HepG2 (cell line): Measurements from ENCODE around the gene RGPD5. TPM values are rescaled to one million over a fixed set of nuclear protein-coding genes. Genes with fewer than 3 reads are reported as not detected.

Source experiments
- polyA plus RNA-seq, 8 experiments: library from polyadenylated mRNA; depleted of rRNA in 3 of 8; stranded (reverse) in 7 of 8; unstranded in 1 of 8; fragments of >200 nt; fragmentation: Illumina TruSeq in 4 of 8; extraction: Trizol in 4 of 8; gene quantifications; 2 replicates each; pipeline versions ENCODE4 v1.2.1 to v1.2.3, GENCODE V29; 2011 to 2016; ENCODE audit warnings: low read depth in 4 of 8, missing spikeins in 1 of 8, mixed read lengths in 1 of 8; ENCODE audit not compliant: insufficient read depth in 1 of 8
- total RNA-seq, 5 experiments: library from RNA; depleted of rRNA; stranded (reverse); fragments of >200 nt; fragmentation: Illumina TruSeq; extraction: Trizol; gene quantifications; 2 replicates each; pipeline ENCODE4 v1.2.3, GENCODE V29; 2016; ENCODE audit warnings: low read depth in 1 of 5

The RGPD5 gene
- total and polyA plus RNA-seq, 2 of the 13 experiments (the other 11 are each of a cell fraction or from before 2014, with no cell fraction given) = 12.0 to 16.4 TPM

Other genes starting within 250 kb of the RGPD5 start
- gene SEPTIN10, start 180.3 kb upstream of the RGPD5 start, total RNA-seq (2016; rRNA removed; fragmentation: Illumina TruSeq; extraction: Trizol) = 67.5 and 99.8 TPM in 2 replicates
- gene SEPTIN10, start 180.3 kb upstream of the RGPD5 start, polyA plus RNA-seq (2011; rRNA removed) = 40.3 and 45.8 TPM in 2 replicates
- gene SOWAHC, start 179.9 kb upstream of the RGPD5 start, total RNA-seq (2016; rRNA removed; fragmentation: Illumina TruSeq; extraction: Trizol) = 22.5 and 24.7 TPM in 2 replicates
- 21.2 and 21.4 TPM in 2 replicates for gene SOWAHC, start 179.9 kb upstream of the RGPD5 start, polyA plus RNA-seq (2011; rRNA removed)
- 0.69 and 1.3 TPM in 2 replicates for gene LIMS3, start 104.4 kb downstream of the RGPD5 start, total RNA-seq (2016; rRNA removed; fragmentation: Illumina TruSeq; extraction: Trizol)
- 2.2 TPM in 1 of 2 replicates, not detected in the other for gene LIMS3, start 104.4 kb downstream of the RGPD5 start, polyA plus RNA-seq (2011; rRNA removed)